Prostate gland (tissue), 2 donors: ENCODE results near the gene GLI2.

Experiments
- CTCF ChIP-seq, 4 experiments: fragments of 200-600 bp in 2 of 4; fragments of 450-650 bp in 2 of 4; sonication (generic) in 2 of 4; IDR thresholded peaks; 1 replicate in 3 of 4; 2 replicates in 1 of 4; pipeline ENCODE4 v1.5.1; 2016 to 2019; ENCODE audit warnings: antibody characterized with exemption in 4 of 4, mild to moderate bottlenecking in 2 of 4, moderate library complexity in 2 of 4
- POLR2AphosphoS5 ChIP-seq: sonication (generic); formaldehyde crosslinking; IDR thresholded peaks from one replicate; pipeline ENCODE4 v1.6.1; 2017; ENCODE audit warnings: antibody characterized with exemption

- TF ChIP-seq POLR2AphosphoS5 (no peak), CTCF (IDR thresholded peaks at IDR 0.05) (no peak)
These were observed 6.2 kb downstream of the GLI2 start for GRCh38 chr2:120741571-120742561.
